Activated CD8-positive, alpha-beta memory T cell treated with anti-CD3 and anti-CD28 coated beads for 48 hours (primary cell): Measurements from ENCODE around the gene GDPD2.

ENCODE experiments used
- DNase-seq, 3 experiments: peaks; one replicate each; pipeline ENCODE4 v3.0.0-alpha.2; 2020; ENCODE audit warnings: low read depth in 2 of 3, low spot score in 2 of 3

Gene GDPD2

GRCh38 chrX:70437921-70438665, 15.0 kb downstream of the GDPD2 start:
- no peak for DNase-seq

- DNase-seq = no peak
These were observed 15.9 kb downstream of the GDPD2 start for GRCh38 chrX:70439016-70439415.

GRCh38 chrX:70442224-70442623, 19.1 kb downstream of the GDPD2 start:
- DNase-seq = no peak

GRCh38 chrX:70444326-70444945, 21.3 kb downstream of the GDPD2 start, which contains the start of gene DLG3:
Gene DLG3, plus strand, starts transcription at chrX:70444835. Its CDS starts 367 bp downstream, at chrX:70445202.
- no peak for DNase-seq

- no peak for DNase-seq
These were observed 22.0 kb downstream of the GDPD2 start for GRCh38 chrX:70444946-70445656.

GRCh38 chrX:70445951-70446350, 22.8 kb downstream of the GDPD2 start:
- no peak for DNase-seq

GRCh38 chrX:70446380-70447350, 23.6 kb downstream of the GDPD2 start:
- DNase-seq = no peak

- DNase-seq = no peak
These were observed 26.4 kb downstream of the GDPD2 start for GRCh38 chrX:70449457-70449966.

- no peak for DNase-seq
These were observed 29.1 kb downstream of the GDPD2 start for GRCh38 chrX:70452143-70452733.

GRCh38 chrX:70453024-70453618, 30.0 kb downstream of the GDPD2 start:
- DNase-seq = no peak

GRCh38 chrX:70454441-70455365, 31.6 kb downstream of the GDPD2 start:
- peak in 1 of 3 experiments; percentile 34 for DNase-seq

GRCh38 chrX:70455366-70456202, 32.5 kb downstream of the GDPD2 start:
- DNase-seq = no peak

- no peak for DNase-seq
These were observed 33.1 kb downstream of the GDPD2 start for GRCh38 chrX:70456256-70456655.

GRCh38 chrX:70461026-70461425, 37.9 kb downstream of the GDPD2 start:
- no peak for DNase-seq

- no peak for DNase-seq
These were observed 40.9 kb downstream of the GDPD2 start for GRCh38 chrX:70464051-70464450.

GRCh38 chrX:70466968-70467367, 43.9 kb downstream of the GDPD2 start:
- DNase-seq = no peak

- DNase-seq = no peak
These were observed 45.6 kb downstream of the GDPD2 start for GRCh38 chrX:70468709-70469108.

GRCh38 chrX:70470850-70471289, 47.8 kb downstream of the GDPD2 start:
- DNase-seq = no peak
